Chondrocyte (in vitro differentiated cells): ENCODE measurements around the gene GRB10. TPM values are rescaled to one million over a fixed set of nuclear protein-coding genes. Genes with fewer than 3 reads are reported as not detected.

Source experiments
- DNase-seq: peaks from one replicate; pipeline ENCODE4 v3.0.0; 2021; ENCODE audit warnings: mixed read lengths, low spot score
- H3K27ac Mint-ChIP-seq: one replicate; pipeline ENCODE4 v1.8.0; 2021; ENCODE audit warnings: mild to moderate bottlenecking, moderate library complexity, mixed read lengths; ENCODE audit not compliant: unreplicated experiment
- H3K27me3 Mint-ChIP-seq: 2 replicates; pipeline ENCODE4 v1.8.0; 2021; ENCODE audit warnings: low read depth, mixed read lengths
- H3K36me3 Mint-ChIP-seq: 2 replicates; pipeline ENCODE4 v1.8.0; 2021; ENCODE audit warnings: low read depth, mixed read lengths
- H3K4me1 Mint-ChIP-seq: 2 replicates; pipeline ENCODE4 v1.8.0; 2021; ENCODE audit warnings: low read depth, mild to moderate bottlenecking, mixed read lengths
- H3K4me3 Mint-ChIP-seq: one replicate; pipeline ENCODE4 v1.8.0; 2021; ENCODE audit warnings: mild to moderate bottlenecking, moderate library complexity, mixed read lengths; ENCODE audit not compliant: unreplicated experiment
- H3K9me3 Mint-ChIP-seq: 2 replicates; pipeline ENCODE4 v1.8.0; 2021; ENCODE audit warnings: low read depth, mixed read lengths
- total RNA-seq: library from RNA; stranded (reverse); gene quantifications from 3 replicates; pipeline ENCODE4 v1.2.1, GENCODE V29; 2021
- TF ChIP-seq, protein P1 (sequence below): fragments of 200-600 bp; sonication (generic); IDR thresholded peaks from 2 replicates; pipeline ENCODE4 v1.5.0; 2021; ENCODE audit warnings: antibody characterized with exemption, mild to moderate bottlenecking, moderate library complexity

The GRB10 gene
- total RNA-seq, 1 donor from 2014 or later = 73.7 TPM

DNA sequence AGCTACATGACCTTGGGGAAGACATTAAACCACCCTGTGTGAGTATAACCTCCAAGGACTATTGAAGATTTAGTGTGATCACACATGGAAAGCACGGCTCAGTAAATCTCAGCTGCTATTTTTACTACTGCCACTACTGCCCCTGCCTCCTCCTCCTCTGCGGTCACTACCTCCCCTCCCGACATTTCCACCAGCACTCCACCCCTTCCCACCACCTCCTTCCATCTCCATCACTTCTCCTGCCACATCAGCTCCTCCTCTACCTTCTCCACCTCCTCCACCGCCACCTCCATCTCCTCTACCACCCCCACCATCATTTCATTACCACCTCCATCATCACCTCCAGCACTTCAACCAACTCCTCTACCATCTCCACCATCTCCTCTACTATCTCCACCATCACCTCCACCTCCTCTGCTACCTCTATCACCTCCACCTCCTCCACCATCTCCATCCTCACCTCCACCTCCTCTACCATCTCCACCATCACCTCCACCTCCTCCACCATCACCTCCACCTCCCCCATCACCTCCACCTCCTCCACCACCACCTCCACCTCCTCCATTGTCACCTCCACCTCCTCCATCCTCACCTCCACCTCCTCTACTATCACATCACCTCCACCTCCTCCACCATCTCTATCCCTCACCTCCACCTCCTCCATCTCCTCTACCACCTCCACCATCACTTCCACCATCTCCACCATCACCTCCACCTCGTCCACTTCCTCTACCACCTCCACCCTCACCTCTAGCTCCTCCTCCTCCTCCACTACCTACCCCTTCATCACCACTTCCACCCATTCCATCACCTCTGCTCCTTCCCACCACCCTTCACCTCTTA lies 69.4 kb downstream of the GRB10 start:
- H3K4me3 Mint-ChIP-seq = no peak overlapping the region
- no peaks in the 10 kb centered on the region for H3K9me3 Mint-ChIP-seq
- H3K36me3 Mint-ChIP-seq = no peaks in the 10 kb centered on the region
- H3K27me3 Mint-ChIP-seq = no peaks in the 10 kb centered on the region
- TF ChIP-seq, protein P1, sequence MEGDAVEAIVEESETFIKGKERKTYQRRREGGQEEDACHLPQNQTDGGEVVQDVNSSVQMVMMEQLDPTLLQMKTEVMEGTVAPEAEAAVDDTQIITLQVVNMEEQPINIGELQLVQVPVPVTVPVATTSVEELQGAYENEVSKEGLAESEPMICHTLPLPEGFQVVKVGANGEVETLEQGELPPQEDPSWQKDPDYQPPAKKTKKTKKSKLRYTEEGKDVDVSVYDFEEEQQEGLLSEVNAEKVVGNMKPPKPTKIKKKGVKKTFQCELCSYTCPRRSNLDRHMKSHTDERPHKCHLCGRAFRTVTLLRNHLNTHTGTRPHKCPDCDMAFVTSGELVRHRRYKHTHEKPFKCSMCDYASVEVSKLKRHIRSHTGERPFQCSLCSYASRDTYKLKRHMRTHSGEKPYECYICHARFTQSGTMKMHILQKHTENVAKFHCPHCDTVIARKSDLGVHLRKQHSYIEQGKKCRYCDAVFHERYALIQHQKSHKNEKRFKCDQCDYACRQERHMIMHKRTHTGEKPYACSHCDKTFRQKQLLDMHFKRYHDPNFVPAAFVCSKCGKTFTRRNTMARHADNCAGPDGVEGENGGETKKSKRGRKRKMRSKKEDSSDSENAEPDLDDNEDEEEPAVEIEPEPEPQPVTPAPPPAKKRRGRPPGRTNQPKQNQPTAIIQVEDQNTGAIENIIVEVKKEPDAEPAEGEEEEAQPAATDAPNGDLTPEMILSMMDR = no peak
- peaks cover 61% of the 10 kb centered on the region for H3K4me1 Mint-ChIP-seq
- DNase-seq = no peak
- H3K27ac Mint-ChIP-seq = peak overlapping the region; percentile 46

DNA sequence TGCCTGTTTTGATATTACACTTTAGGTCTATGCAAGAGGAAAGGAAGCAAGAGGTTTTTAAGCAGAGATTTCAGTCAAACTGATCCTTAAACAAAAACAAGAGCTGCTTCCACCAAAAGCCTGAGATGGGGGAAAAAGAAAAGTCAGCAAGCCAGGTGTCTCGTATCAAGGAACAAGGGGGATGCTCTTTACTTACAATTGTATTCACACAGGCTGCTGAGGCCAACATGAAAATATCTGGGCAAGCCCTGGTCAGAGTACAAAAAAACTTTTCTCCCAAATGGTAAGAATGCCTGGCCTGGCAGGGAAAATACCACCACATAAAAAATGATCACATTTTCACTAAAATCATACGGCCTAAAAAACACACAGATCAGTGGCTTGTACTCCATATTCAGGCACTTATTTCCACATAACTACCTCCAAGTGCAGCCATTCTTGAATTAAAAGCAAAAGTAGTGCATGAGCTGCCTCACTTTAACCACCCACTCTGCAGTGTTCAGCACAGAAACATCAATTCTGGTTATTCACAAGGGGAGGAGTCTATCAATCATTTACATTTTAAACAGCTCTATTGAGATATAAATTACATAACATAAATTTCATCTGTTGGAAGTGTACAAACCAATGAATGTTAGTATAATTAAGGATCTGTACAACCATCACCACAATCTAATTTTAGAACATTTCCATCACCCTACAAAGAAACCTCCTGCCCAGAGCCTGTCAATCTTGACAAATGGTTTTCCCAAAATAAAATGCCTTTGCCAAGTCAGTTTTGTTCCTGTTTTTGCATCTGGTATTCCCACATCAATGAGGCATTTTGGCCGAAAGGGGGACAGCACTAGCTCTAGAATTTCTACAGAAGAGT lies 70.2 kb downstream of the GRB10 start:
- H3K4me1 Mint-ChIP-seq = peaks cover 59% of the 10 kb centered on the region
- TF ChIP-seq, protein P1 = peak; percentile 35
- H3K27me3 Mint-ChIP-seq = no peaks in the 10 kb centered on the region
- no peaks in the 10 kb centered on the region for H3K36me3 Mint-ChIP-seq
- H3K9me3 Mint-ChIP-seq = no peaks in the 10 kb centered on the region
- H3K27ac Mint-ChIP-seq = peak overlapping the region; percentile 46
- H3K4me3 Mint-ChIP-seq = no peak overlapping the region
- no peak for DNase-seq

DNA sequence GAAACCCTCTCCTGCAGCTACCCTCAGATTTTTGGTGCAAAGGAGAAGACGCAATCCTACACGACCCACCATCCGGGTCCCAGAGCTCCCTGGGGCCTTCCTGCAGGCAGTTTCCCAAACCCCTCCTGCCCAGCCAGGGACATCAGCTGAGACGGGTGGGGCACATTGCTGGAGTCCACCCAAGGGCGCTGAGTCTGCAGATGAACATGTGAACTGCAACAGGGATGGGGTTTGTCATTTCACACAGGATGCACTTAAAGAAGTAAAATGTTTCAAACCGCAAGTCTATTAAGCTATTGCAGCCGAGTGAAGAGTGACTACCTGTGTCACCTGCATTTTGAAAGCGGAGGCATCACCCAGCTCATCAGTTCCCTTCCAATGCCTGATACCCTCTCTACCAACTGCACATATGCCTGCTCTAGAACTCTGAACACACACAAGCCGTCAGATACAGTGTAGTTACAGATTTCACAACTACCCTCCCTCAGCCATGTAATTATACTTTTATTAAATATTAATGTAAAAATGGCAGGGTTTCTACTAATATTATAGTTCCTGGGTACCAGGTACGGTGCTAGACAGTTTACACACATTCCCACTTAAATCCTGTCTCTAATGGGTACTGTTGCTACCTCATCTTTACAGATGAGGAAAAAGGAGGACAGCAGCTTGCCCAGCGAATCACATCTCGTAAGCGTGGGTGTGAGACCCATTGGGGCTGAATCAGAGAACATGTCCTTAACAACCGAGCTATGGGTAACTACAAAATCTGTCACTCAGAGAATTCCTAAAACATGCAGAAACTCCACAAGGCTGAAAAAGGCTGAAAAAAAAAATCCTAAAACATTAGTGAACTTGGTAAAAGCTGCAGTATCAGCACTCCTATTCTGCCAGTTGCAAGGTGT lies 71.2 kb downstream of the GRB10 start:
- H3K4me3 Mint-ChIP-seq = no peak overlapping the region
- no peaks in the 10 kb centered on the region for H3K27me3 Mint-ChIP-seq
- H3K9me3 Mint-ChIP-seq = no peaks in the 10 kb centered on the region
- H3K27ac Mint-ChIP-seq = peak overlapping the region; percentile 55
- H3K36me3 Mint-ChIP-seq = no peaks in the 10 kb centered on the region
- TF ChIP-seq, protein P1 = no peak
- peaks cover 64% of the 10 kb centered on the region for H3K4me1 Mint-ChIP-seq
- DNase-seq = no peak

DNA sequence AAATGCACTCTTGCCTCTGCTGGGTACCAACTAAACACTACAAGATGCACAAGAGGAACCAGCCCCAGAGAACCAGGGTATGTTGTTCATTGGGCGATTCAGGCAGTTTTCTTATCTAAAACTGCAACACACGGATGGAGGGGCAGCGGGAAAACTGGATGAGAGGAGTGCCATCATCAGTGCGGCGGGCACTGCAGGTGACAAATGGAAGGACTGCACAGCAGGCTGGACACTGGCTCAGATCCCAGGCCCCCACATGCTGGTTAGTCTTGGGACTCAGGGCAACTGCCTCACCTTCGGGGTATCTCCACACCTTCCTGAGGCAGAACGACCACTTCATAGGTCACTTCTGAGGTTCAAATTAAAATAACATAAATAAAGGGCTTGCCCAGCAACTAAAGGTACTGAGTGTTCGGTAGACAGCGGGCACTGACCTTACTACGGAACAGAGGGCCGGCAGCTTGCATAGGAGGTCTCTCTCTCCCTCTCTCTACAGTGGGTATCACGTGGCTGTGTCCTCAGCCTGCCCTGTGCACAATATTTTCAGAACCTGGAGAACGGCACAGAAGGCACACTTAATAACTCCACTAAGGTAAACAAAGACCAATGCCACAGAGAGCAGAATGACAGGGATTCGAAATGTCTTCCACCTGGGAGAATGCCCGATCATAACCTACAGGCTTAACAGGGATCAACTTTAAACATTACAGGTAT lies 72.1 kb downstream of the GRB10 start:
- Mint-ChIP-seq H3K36me3 (no peaks in the 10 kb centered on the region), H3K4me1 (peaks cover 63% of the 10 kb centered on the region), H3K27me3 (no peaks in the 10 kb centered on the region), H3K4me3 (no peak overlapping the region), H3K27ac (no peak overlapping the region), H3K9me3 (no peaks in the 10 kb centered on the region)
- no peak for DNase-seq
- TF ChIP-seq, protein P1 = no peak
